NCI-H1105 (cell line): ENCODE data around the gene PACS2.

Experiments used
- DNase-seq: peaks from one replicate; lab custom pipeline; 2025; lab: John Stamatoyannopoulos, UW

Gene PACS2

GRCh38 chr14:105411017-105411941 is 96.7 kb downstream of the PACS2 start:
- peak; percentile 50 for DNase-seq

GRCh38 chr14:105411985-105412770 is 97.6 kb downstream of the PACS2 start:
- no peak for DNase-seq

DNA sequence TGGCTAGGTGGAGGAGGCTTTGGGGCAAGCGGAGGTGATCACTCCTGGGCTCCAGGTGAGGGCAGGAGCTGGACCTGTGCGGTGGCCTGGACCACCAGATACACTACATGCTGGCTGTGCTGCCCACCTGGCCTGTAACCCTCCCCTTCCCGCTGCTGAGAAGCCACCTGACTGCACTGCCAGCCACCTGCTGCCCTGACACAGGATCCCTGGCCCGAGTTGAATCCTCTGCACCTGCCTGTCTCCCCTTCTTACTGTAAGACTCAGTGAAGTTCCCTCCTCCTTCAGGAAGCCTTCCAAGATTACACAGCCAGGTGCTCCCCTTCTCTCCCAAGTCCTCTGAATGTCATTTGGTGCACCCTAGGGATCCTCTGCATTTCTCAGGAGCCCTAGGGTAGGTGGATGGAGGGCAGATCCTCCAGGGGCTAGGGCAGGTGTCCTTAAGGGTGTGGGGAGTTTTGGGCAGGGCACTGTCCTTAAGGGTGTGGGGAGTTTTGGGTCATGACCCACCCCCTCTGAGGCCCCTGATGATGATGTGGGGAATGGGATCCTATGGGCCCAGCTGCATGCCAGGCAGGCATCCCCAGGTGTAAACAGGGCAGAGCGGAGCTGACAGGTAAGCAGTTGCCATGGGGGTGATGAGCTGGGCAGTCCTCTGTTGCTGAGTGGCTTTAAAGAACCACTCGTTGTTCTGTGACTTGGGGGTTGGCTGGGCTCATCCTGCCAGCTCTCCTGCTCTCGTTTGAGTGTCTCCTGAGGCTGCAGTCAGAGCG is 98.4 kb downstream of the PACS2 start:
- DNase-seq: no peak

DNA sequence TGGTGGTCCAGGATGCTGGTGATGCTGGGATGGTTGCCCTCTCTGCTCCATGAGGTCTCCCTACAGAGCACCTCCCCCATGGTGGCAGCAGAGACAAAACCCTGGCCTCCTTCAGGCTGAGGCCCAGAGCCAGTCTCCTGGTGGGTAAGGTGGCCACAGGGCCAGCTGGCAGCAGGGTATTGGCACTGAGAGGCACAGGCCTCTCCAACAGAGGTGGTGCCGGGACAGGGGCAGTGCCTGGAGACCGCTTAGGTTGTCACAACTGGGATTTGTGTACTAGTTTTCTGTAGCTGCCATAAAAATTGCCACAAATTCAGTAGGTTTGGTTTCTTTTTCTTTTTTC is 99.0 kb downstream of the PACS2 start:
- no peak for DNase-seq

DNA sequence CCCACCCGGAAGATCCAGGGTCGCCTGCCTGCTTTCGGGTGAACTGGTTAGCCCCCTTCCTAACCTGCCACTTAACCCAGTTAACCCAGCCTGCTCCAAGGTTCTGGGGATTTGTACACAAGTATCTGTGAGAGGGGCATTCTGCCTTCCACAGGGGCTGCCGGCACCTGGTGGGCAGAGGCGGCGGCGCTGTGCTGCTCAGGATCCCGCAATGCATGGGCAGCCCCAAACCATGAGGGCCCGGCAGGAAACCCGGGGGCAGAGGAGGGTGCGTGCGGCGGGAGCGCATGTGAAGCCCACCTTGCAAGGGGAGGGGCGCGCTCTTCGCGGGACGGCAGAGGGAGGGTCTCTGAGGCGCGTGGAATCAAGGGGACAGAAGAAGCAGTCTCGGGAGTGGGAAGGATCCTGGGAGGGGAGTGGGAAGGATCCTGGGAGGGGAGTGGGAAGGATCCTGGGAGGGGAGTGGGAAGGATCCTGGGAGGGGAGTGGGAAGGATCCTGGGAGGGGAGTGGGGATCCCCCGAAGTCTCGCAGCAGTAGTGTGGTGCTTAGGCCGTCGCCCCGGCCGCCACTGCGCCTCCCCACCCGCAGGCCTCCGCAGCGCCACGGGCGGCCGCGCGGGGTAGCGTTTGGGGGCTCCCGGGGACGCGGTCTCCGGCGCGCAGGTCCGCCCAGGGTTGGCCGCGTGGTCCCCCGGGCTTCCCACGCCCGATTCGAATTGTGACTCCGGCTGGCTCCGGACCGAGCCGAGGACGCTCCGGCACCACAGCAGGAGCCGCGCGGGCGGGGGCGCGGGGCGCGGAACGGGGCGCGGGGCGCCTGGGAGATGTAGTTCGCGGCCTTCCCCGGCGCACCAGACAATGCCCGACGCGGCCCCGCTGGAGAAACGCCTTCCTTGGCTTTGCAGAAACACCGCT is 100.2 kb downstream of the PACS2 start:
- DNase-seq: peak; percentile 76

- no peak for DNase-seq
Measured at GRCh38 chr14:105415481-105416428, 101.2 kb downstream of the PACS2 start.

DNA sequence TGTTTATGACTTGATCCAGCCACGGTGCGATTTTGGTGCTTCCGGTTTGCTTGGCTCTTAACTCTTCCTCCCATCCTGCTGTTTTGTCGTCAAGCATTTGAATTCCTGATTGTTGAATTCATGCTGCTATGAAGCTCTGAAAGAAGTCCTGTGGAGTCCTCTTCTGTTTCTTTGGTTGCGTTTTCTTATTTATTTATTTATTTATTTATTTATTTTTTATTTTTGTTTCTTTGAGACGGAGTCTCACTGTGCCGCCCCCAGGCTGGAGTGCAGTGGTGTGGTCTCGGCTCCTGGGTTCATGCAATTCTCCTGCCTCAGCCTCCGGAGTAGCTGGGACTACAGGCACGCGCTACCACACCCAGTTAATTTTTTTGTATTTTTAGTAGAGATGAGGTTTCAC is 102.1 kb downstream of the PACS2 start:
- no peak for DNase-seq

DNA sequence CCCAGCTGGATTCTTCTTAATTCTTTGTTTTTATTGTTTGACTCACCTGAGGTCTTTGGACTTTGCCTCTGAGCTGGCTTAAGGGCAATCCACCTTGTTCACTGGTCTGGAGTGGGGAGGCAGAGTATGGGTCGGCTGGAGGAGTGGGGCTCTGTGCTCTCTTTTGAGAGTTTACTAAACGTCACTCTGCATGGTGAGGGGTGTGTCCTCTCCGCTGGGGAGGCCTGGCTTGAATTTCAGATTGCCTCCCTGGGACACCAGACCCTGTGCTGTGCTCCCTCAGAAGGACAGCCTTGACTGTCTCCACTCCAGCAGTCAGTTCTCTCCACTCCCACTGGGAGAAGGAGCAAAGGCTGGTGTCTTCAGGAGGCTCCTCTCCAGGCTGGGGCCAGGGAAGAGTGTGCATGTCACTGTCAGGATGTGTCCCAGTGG is 103.2 kb downstream of the PACS2 start:
- no peak for DNase-seq

- DNase-seq: no peak
Measured at GRCh38 chr14:105418269-105419194, 104.0 kb downstream of the PACS2 start.

DNA sequence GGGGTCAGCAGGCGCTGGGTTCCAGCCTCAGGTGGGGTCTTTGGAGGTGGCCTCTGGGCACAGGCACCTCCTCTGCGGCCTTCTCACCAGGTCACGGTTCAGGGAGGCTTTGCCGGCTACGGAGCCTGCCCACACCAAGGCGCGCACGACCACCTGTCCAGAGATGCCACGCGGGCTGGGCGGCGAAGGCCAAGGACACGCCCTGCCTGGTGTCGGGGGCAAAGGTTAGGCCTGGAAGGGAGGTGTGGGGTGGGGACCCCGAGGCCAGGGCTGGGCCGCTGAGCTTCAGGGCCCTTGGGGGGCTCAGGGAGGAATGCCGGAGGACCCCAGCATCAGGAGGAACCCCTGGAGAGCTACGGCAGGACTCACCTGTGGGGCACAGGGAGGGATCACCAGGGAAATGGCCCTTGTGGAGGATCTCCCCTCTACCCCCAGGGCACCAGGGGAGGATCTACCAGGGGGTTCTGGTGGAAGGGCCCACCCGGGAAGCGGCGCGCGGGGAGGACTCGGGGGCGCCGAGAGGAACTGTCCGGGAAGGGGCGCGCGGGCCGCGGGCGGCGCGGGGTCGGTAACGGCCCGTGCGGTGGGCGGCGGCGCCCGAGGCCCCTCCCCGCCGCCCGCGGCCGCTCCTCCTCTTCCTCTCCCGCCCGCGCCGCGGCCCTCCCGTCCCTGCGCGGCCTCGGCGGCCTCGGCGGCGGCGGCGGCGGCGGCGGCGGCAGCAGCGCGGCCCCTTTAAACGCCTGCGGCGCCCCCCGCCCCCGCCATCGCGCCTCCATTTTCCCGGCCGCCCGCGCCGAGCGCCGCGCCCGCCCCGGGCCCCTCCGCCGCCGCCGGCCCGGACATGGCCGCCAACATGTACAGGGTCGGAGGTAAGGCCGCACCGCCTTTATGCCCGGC is 104.9 kb downstream of the PACS2 start, which contains the start of gene MTA1:
Gene MTA1 (plus strand): TSS at position 633 of the 897 bp plus-strand sequence. CDS start 209 bp downstream, at position 842.
- DNase-seq: peak; percentile 38

DNA sequence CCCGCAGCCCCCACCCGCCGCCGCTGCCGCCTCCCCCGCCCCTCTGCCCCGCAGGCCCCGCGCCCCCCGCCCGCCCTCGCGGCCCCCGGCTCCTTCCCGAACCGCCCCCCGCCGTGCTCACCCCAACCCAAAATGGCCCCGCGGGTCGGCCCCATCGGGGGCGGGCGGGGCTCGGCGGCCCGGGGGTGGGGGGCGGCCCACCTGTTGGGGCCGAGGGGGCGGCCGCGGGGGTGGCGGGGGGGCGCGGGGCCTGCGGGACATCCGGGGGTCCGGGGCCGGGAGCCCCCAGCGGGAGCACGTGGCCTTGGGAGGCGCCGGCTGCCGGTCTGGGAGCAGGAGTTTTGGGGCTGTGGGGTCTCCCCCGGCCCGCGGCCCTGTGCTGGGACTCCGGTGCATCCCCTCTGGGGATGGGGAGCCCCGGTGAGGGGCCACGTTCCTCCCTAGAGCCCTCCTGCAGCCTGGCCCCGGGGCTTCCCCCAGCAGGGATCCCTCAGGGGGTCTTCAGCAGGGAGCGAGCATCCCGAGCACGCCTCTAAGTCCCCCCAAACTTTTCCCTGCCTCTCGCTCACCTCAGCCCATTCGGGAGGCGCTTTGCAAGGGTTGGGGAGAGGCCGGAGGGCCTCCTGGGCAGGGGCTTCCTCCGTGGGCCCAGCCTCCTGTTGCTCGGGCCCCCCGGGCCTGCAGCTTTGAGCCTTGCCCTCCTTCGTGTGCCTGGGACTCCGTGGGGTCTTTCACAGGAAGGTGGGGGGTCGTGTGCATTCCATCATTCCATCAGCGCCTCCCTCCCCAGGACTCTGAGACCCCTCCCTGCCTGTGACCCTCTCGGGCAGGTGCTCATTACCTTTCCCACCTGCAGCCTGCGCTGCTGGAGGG is 105.8 kb downstream of the PACS2 start:
- DNase-seq: no peak

GRCh38 chr14:105420974-105421674 is 106.6 kb downstream of the PACS2 start:
- DNase-seq: no peak

- DNase-seq: no peak
Measured at GRCh38 chr14:105421723-105422615, 107.4 kb downstream of the PACS2 start.

DNA sequence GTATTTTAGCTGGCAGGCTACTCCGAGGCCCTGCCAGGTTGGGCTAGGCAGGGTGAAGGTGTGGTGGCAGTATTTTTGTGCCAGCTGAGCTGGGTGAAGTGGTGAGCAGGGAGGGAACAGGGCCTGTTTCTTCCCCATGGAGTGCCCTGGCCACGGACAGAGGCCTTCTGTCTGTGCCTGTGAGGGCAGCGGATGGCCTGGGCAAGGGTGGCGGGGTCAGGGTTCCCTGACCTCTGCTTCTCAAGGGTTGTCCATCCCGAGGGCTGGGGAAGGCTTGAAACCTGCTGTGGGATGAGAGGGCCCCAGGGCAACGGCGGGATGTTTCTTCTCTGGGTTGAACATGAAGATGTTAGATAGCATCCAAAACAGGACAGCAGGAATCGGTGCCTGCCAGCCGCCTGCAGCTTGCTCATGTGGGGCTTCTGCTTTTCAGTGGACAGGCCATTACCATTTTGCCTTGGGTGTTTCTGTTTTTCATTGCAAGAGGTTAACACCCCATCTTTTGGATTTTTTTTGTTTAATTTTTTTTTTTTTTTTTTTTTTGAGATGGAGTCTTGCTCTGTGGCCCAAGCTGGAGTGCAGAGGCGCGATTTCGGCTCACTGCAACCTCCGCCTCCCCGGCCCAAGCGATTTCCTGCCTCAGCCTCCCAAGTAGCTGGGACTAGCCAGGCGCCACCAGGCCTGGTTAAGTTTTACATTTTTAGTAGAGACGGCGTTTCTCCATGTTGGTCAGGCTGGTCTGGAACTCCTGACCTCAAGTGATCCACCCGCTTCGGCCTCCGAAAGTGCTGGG is 108.3 kb downstream of the PACS2 start:
- DNase-seq: no peak
